Cardiac muscle cell (in vitro differentiated cells and primary cell): ENCODE data around the gene MBOAT7. TPM values are rescaled to one million over a fixed set of nuclear protein-coding genes. Genes with fewer than 3 reads are reported as not detected.

Experiments used
- DNase-seq, 2 donors: peaks; one replicate each; pipeline versions ENCODE4 v3.0.0 to v3.0.0-alpha.2; 2010 to 2017; ENCODE audit warnings: low read depth in 1 of 2, low spot score in 1 of 2
- H3K27ac ChIP-seq: fragments of 200-600 bp; sonication (generic); 2 replicates; pipeline ENCODE4 v1.5.1; 2016
- H3K27me3 ChIP-seq: fragments of 200-600 bp; sonication (generic); 2 replicates; pipeline ENCODE4 v1.6.0; 2016; ENCODE audit warnings: control low read depth
- H3K36me3 ChIP-seq: fragments of 200-600 bp; sonication (generic); 2 replicates; pipeline ENCODE4 v1.5.1; 2016; ENCODE audit warnings: control low read depth
- H3K4me1 ChIP-seq: fragments of 200-600 bp; sonication (generic); 2 replicates; pipeline ENCODE4 v1.8.1; 2017; ENCODE audit warnings: low read depth, mild to moderate bottlenecking, mixed run types
- H3K4me3 ChIP-seq: fragments of 200-600 bp; sonication (generic); 2 replicates; pipeline ENCODE4 v1.5.1; 2016; ENCODE audit warnings: mild to moderate bottlenecking
- H3K9me3 ChIP-seq: fragments of 200-600 bp; sonication (generic); 2 replicates; pipeline ENCODE4 v1.5.1; 2017; ENCODE audit warnings: low read depth, mild to moderate bottlenecking, control low read depth
- CTCF ChIP-seq: IDR thresholded peaks from 2 replicates; pipeline ENCODE4 v1.5.1; 2012; ENCODE audit warnings: low read depth, mild to moderate bottlenecking, low read length
- polyA plus RNA-seq: library from polyadenylated mRNA; unstranded; fragments of >200 nt; fragmentation: Nextera tagmentation; extraction: Ambion mirVana; gene quantifications from 2 replicates; pipeline ENCODE4 v1.2.1, GENCODE V29; 2016
- total RNA-seq: library from RNA; depleted of rRNA; stranded (reverse); fragments of >200 nt; gene quantifications from 2 replicates; pipeline ENCODE4 v1.2.3, GENCODE V29; 2016

The MBOAT7 gene
- total and polyA plus RNA-seq, 2 experiments from 2014 or later = 118 to 131 TPM

- TF ChIP-seq CTCF = no peak
- Histone ChIP-seq H3K36me3 (no peaks in the 10 kb centered on the region), H3K9me3 (no peaks in the 10 kb centered on the region), H3K27me3 (no peaks in the 10 kb centered on the region), H3K4me3 (no peak overlapping the region), H3K4me1 (peaks cover 5% of the 10 kb centered on the region), H3K27ac (no peak overlapping the region)
- DNase-seq = peak; percentile 59 to 70
Measured at GRCh38 chr19:54164369-54165068, 24.9 kb downstream of the MBOAT7 start.

- Histone ChIP-seq H3K27ac (no peak overlapping the region), H3K4me3 (no peak overlapping the region)
- TF ChIP-seq CTCF = no peak
Measured at GRCh38 chr19:54162884-54163283, 26.5 kb downstream of the MBOAT7 start.

GRCh38 chr19:54162241-54162805 lies 27.1 kb downstream of the MBOAT7 start:
- Histone ChIP-seq H3K4me1 (peaks cover 10% of the 10 kb centered on the region), H3K9me3 (no peaks in the 10 kb centered on the region), H3K27ac (no peak overlapping the region), H3K27me3 (no peaks in the 10 kb centered on the region), H3K4me3 (peak overlapping the region; percentile 31), H3K36me3 (peaks cover 2% of the 10 kb centered on the region)
- TF ChIP-seq CTCF = no peak
- peak; percentile 73 to 93 for DNase-seq

More at GRCh38 chr19:54162884-54163283, 26.5 kb downstream of the MBOAT7 start:
- DNase-seq = no peak
- H3K9me3 ChIP-seq = no peaks in the 10 kb centered on the region
- H3K4me1 ChIP-seq = peaks cover 10% of the 10 kb centered on the region
- H3K36me3 ChIP-seq = no peaks in the 10 kb centered on the region
- H3K27me3 ChIP-seq = no peaks in the 10 kb centered on the region

GRCh38 chr19:54160854-54161253 lies 28.5 kb downstream of the MBOAT7 start:
- no peaks in the 10 kb centered on the region for H3K27me3 ChIP-seq
- no peak for TF ChIP-seq CTCF
- H3K27ac ChIP-seq = peak overlapping the region; percentile 81
- peak overlapping the region; percentile 56 for H3K4me3 ChIP-seq
- H3K9me3 ChIP-seq = no peaks in the 10 kb centered on the region
- DNase-seq = no peak
- peaks cover 6% of the 10 kb centered on the region for H3K36me3 ChIP-seq
- peaks cover 10% of the 10 kb centered on the region for H3K4me1 ChIP-seq

GRCh38 chr19:54160182-54160811 lies 29.1 kb downstream of the MBOAT7 start:
- peaks cover 10% of the 10 kb centered on the region for H3K4me1 ChIP-seq
- peak overlapping the region; percentile 81 for H3K27ac ChIP-seq
- no peak for TF ChIP-seq CTCF
- peak in 1 of 2 donors; percentile 30 for DNase-seq
- H3K27me3 ChIP-seq = no peaks in the 10 kb centered on the region
- H3K4me3 ChIP-seq = peak overlapping the region; percentile 56
- peaks cover 6% of the 10 kb centered on the region for H3K36me3 ChIP-seq
- H3K9me3 ChIP-seq = no peaks in the 10 kb centered on the region
